Fibroblast of lung (primary cell): ENCODE measurements around the gene MEMO1. TPM values are rescaled to one million over a fixed set of nuclear protein-coding genes. Genes with fewer than 3 reads are reported as not detected.

Experiments
- DNase-seq, 2 donors: peaks; one replicate each; pipeline versions ENCODE4 v3.0.0 to v3.0.0-alpha.2; 2010; ENCODE audit warnings: low read depth in 2 of 2
- H2AFZ ChIP-seq: 2 replicates; pipeline ENCODE4 v1.5.1; 2012; ENCODE audit warnings: low read length, control low read depth, inconsistent platforms
- H3K27ac ChIP-seq: 2 replicates; pipeline ENCODE4 v1.5.1; 2011; ENCODE audit warnings: low read length, control low read depth; ENCODE audit not compliant: insufficient read depth
- H3K27me3 ChIP-seq: 2 replicates; pipeline ENCODE4 v1.5.1; 2011; ENCODE audit warnings: mild to moderate bottlenecking, low read length; ENCODE audit not compliant: control insufficient read depth, insufficient read depth
- H3K36me3 ChIP-seq: 2 replicates; pipeline ENCODE4 v1.5.1; 2011; ENCODE audit warnings: low read length; ENCODE audit not compliant: control insufficient read depth, insufficient read depth
- H3K4me1 ChIP-seq: 2 replicates; pipeline ENCODE4 v1.5.1; 2011; ENCODE audit warnings: low read length; ENCODE audit not compliant: control insufficient read depth, insufficient read depth; ENCODE audit errors: extremely low read depth
- H3K4me2 ChIP-seq: 2 replicates; pipeline ENCODE4 v1.5.1; 2011; ENCODE audit warnings: low read length, control low read depth; ENCODE audit not compliant: insufficient read depth; ENCODE audit errors: extremely low read depth
- H3K4me3 ChIP-seq, 4 experiments: fragments of 200-600 bp in 1 of 4; sonication (generic) in 1 of 4; replicated peaks in 1 of 4; 2 replicates each; pipeline ENCODE4 v1.5.1; 2011 to 2016; ENCODE audit warnings: low read length in 4 of 4, low read depth in 3 of 4, mild to moderate bottlenecking in 3 of 4, control low read depth in 2 of 4, inconsistent platforms in 1 of 4, mixed read lengths in 1 of 4; ENCODE audit not compliant: insufficient read depth in 1 of 4; ENCODE audit errors: control extremely low read depth in 1 of 4
- H3K79me2 ChIP-seq: 2 replicates; pipeline ENCODE4 v1.5.1; 2012; ENCODE audit warnings: mild to moderate bottlenecking, low read length, inconsistent platforms; ENCODE audit not compliant: control insufficient read depth, insufficient read depth
- H3K9ac ChIP-seq: 2 replicates; pipeline ENCODE4 v1.5.1; 2011; ENCODE audit warnings: mild to moderate bottlenecking, low read length, control low read depth; ENCODE audit not compliant: insufficient read depth
- H3K9me3 ChIP-seq: 2 replicates; pipeline ENCODE4 v1.5.1; 2012; ENCODE audit warnings: low read depth, low read length; ENCODE audit not compliant: control insufficient read depth, insufficient read depth
- H4K20me1 ChIP-seq: 2 replicates; pipeline ENCODE4 v1.5.1; 2011; ENCODE audit warnings: low read length; ENCODE audit not compliant: control insufficient read depth, insufficient read depth; ENCODE audit errors: extremely low read depth
- EZH2 ChIP-seq: IDR thresholded peaks from 2 replicates; pipeline ENCODE4 v1.5.1; 2012; ENCODE audit warnings: low read length, control low read depth, mild to moderate bottlenecking; ENCODE audit errors: missing control alignments
- polyA plus RNA-seq, 2 donors: library from polyadenylated mRNA; depleted of rRNA in 1 of 2; stranded (reverse) in 1 of 2; unstranded in 1 of 2; fragments of >200 nt; gene quantifications; 2 replicates each; pipeline ENCODE4 v1.2.1, GENCODE V29; 2011 to 2012; ENCODE audit warnings: missing spikeins in 1 of 2
- total RNA-seq: library from RNA; depleted of rRNA; stranded (reverse); fragments of >200 nt; gene quantifications from 2 replicates; pipeline ENCODE4 v1.2.1, GENCODE V29; 2014
- TF ChIP-seq, protein P1 (sequence below), 2 donors: IDR thresholded peaks in 1 of 2; conservative IDR thresholded peaks in 1 of 2; 1 replicate in 1 of 2; 2 replicates in 1 of 2; pipeline ENCODE4 v1.5.1; 2011 to 2012; ENCODE audit warnings: low read length in 2 of 2, control low read depth in 1 of 2, inconsistent platforms in 1 of 2, low read depth in 1 of 2, mild to moderate bottlenecking in 1 of 2

MEMO1 gene
- total and polyA plus RNA-seq, 2 donors (not counting 1 experiment from before 2014, with no cell fraction given): 34.0 to 64.2 TPM

DNA sequence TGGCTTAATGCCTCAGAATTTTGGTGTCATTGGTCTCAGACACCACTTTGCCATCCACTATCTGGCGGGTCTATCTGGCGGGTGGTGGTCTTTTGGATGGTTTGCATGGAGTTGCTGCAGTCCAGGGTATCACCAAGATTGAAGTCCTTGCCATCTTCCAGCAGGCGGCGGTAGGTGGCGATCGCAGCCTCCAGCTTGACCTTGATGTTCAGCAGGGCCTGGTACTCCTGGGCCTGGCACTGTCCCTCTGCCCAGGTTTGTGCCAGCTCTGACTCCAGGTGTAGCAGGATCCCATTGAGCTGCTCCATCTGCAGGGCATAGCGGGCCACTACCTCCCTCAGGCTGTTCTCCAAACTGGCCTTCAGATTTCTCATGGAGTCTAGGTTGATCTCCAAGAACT lies 188.2 kb downstream of the MEMO1 start:
- Histone ChIP-seq H3K27me3 (no peaks in the 10 kb centered on the region), H3K36me3 (no peaks in the 10 kb centered on the region), H3K4me1 (no peaks in the 10 kb centered on the region), H3K9ac (no peak overlapping the region), H3K27ac (no peak overlapping the region), H3K9me3 (no peaks in the 10 kb centered on the region), H3K79me2 (no peaks in the 10 kb centered on the region), H2AFZ (no peak overlapping the region), H3K4me3 (no peak overlapping the region), H3K4me2 (no peak overlapping the region), H4K20me1 (no peaks in the 10 kb centered on the region)
- TF ChIP-seq, protein P1, sequence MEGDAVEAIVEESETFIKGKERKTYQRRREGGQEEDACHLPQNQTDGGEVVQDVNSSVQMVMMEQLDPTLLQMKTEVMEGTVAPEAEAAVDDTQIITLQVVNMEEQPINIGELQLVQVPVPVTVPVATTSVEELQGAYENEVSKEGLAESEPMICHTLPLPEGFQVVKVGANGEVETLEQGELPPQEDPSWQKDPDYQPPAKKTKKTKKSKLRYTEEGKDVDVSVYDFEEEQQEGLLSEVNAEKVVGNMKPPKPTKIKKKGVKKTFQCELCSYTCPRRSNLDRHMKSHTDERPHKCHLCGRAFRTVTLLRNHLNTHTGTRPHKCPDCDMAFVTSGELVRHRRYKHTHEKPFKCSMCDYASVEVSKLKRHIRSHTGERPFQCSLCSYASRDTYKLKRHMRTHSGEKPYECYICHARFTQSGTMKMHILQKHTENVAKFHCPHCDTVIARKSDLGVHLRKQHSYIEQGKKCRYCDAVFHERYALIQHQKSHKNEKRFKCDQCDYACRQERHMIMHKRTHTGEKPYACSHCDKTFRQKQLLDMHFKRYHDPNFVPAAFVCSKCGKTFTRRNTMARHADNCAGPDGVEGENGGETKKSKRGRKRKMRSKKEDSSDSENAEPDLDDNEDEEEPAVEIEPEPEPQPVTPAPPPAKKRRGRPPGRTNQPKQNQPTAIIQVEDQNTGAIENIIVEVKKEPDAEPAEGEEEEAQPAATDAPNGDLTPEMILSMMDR (conservative IDR thresholded peaks at IDR 0.05 in 1 of 2, IDR thresholded peaks at IDR 0.05 in 1 of 2; ENCODE audit: low read depth in 1 of 2, low read length in 2 of 2): no peak
- TF ChIP-seq EZH2: no peak
- no peak for DNase-seq

Other genes starting within 250 kb of the MEMO1 start
- gene DPY30, start 28.8 kb upstream of the MEMO1 start, total RNA-seq: 50.5 and 69.9 TPM in 2 replicates
- 122 and 126 TPM in 2 replicates for gene DPY30, start 28.8 kb upstream of the MEMO1 start, polyA plus RNA-seq
- gene SPAST, start 52.5 kb upstream of the MEMO1 start, total RNA-seq: 22.6 and 30.8 TPM in 2 replicates
- gene SPAST, start 52.5 kb upstream of the MEMO1 start, polyA plus RNA-seq: 10.9 and 12.7 TPM in 2 replicates
- gene SLC30A6, start 154.9 kb upstream of the MEMO1 start, total RNA-seq: 20.5 and 23.6 TPM in 2 replicates
- gene SLC30A6, start 154.9 kb upstream of the MEMO1 start, polyA plus RNA-seq: 21.8 and 23.1 TPM in 2 replicates